Naive B cell (primary cell): ENCODE measurements around the gene KIAA0753. TPM values are rescaled to one million over a fixed set of nuclear protein-coding genes. Genes with fewer than 3 reads are reported as not detected.

ENCODE experiments used
- ATAC-seq, 2 donors: fragments of 150-1000 bp; cut with Tn5 transposase; 2 replicates each; pipeline ENCODE4 v1.10.0; 2021; ENCODE audit warnings: low read depth in 2 of 2, mild to moderate bottlenecking in 2 of 2, moderate library complexity in 2 of 2
- DNase-seq: peaks from one replicate; pipeline ENCODE4 v3.0.0; 2022
- H3K27ac Mint-ChIP-seq, 6 donors: one replicate each; pipeline ENCODE4 v1.8.0; 2020 to 2022; ENCODE audit warnings: mild to moderate bottlenecking in 6 of 6, mixed read lengths in 6 of 6, moderate library complexity in 5 of 6, inconsistent platforms in 2 of 6
- H3K27me3 Mint-ChIP-seq, 3 donors: one replicate each; pipeline ENCODE4 v1.8.0; 2021 to 2022; ENCODE audit warnings: mixed read lengths in 3 of 3, mild to moderate bottlenecking in 1 of 3
- H3K36me3 Mint-ChIP-seq, 2 donors: one replicate each; pipeline ENCODE4 v1.8.0; 2020 to 2022; ENCODE audit warnings: mixed read lengths in 2 of 2, inconsistent platforms in 1 of 2, mild to moderate bottlenecking in 1 of 2
- H3K4me1 Mint-ChIP-seq, 3 donors: one replicate each; pipeline ENCODE4 v1.8.0; 2020 to 2022; ENCODE audit warnings: mixed read lengths in 3 of 3, inconsistent platforms in 1 of 3, mild to moderate bottlenecking in 1 of 3, moderate library complexity in 1 of 3
- H3K4me3 Mint-ChIP-seq, 8 donors: one replicate each; pipeline ENCODE4 v1.8.0; 2020 to 2022; ENCODE audit warnings: mild to moderate bottlenecking in 8 of 8, mixed read lengths in 8 of 8, moderate library complexity in 8 of 8, inconsistent platforms in 2 of 8
- H3K9me3 Mint-ChIP-seq, 7 donors: one replicate each; pipeline ENCODE4 v1.8.0; 2020 to 2022; ENCODE audit warnings: mixed read lengths in 7 of 7, mild to moderate bottlenecking in 5 of 7, inconsistent platforms in 2 of 7, moderate library complexity in 1 of 7
- polyA plus RNA-seq, 6 donors: library from polyadenylated mRNA; unstranded; fragments of 300-500 nt; fragmentation: Illumina TruSeq; gene quantifications; one replicate each; pipeline ENCODE4 v1.2.3, GENCODE V29; 2021; ENCODE audit warnings: low read depth in 6 of 6

KIAA0753 gene
- polyA plus RNA-seq, 6 donors from 2014 or later, result 2.8 to 5.9 (median 3.2) TPM

GRCh38 chr17:6548578-6549330 lies 91.8 kb downstream of the KIAA0753 start:
- no peaks in the 10 kb centered on the region for H3K36me3 Mint-ChIP-seq
- no peak for DNase-seq
- peak overlapping the region in 3 of 6 donors; percentile 13 to 95 (median 67) for H3K27ac Mint-ChIP-seq
- peaks cover 0 to 23% (median 10%) of the 10 kb centered on the region in 3 donors for H3K27me3 Mint-ChIP-seq
- H3K9me3 Mint-ChIP-seq, result no peaks in the 10 kb centered on the region
- ATAC-seq, result no peak
- peak overlapping the region in 1 of 8 donors; percentile 27 for H3K4me3 Mint-ChIP-seq
- H3K4me1 Mint-ChIP-seq, result peaks cover 12 to 20% (median 13%) of the 10 kb centered on the region in 3 donors

- peak overlapping the region in 2 of 6 donors; percentile 13 to 64 for H3K27ac Mint-ChIP-seq
- DNase-seq (no peak), ATAC-seq (no peak)
- H3K9me3 Mint-ChIP-seq, result no peaks in the 10 kb centered on the region
- no peaks in the 10 kb centered on the region for H3K36me3 Mint-ChIP-seq
- H3K4me1 Mint-ChIP-seq, result peaks cover 12 to 20% (median 13%) of the 10 kb centered on the region in 3 donors
- H3K27me3 Mint-ChIP-seq, result peaks cover 0 to 16% (median 6%) of the 10 kb centered on the region in 3 donors
- H3K4me3 Mint-ChIP-seq, result no peak overlapping the region
These were observed 92.5 kb downstream of the KIAA0753 start for GRCh38 chr17:6548034-6548433.

GRCh38 chr17:6547336-6547735 lies 93.2 kb downstream of the KIAA0753 start:
- no peak for ATAC-seq
- no peak overlapping the region for H3K4me3 Mint-ChIP-seq
- H3K36me3 Mint-ChIP-seq, result no peaks in the 10 kb centered on the region
- peaks cover 12 to 20% (median 13%) of the 10 kb centered on the region in 3 donors for H3K4me1 Mint-ChIP-seq
- H3K9me3 Mint-ChIP-seq, result no peaks in the 10 kb centered on the region
- peaks cover 0 to 11% (median 2%) of the 10 kb centered on the region in 3 donors for H3K27me3 Mint-ChIP-seq
- no peak for DNase-seq
- no peak overlapping the region for H3K27ac Mint-ChIP-seq

- peaks cover 0 to under 1% (median 0%) of the 10 kb centered on the region in 7 donors for H3K9me3 Mint-ChIP-seq
- H3K36me3 Mint-ChIP-seq, result no peaks in the 10 kb centered on the region
- no peak for DNase-seq
- no peak for ATAC-seq
- H3K4me1 Mint-ChIP-seq, result peaks cover 12 to 20% (median 13%) of the 10 kb centered on the region in 3 donors
- no peak overlapping the region for H3K4me3 Mint-ChIP-seq
- H3K27ac Mint-ChIP-seq, result no peak overlapping the region
- peaks cover 0 to 12% (median 4%) of the 10 kb centered on the region in 3 donors for H3K27me3 Mint-ChIP-seq
These were observed 94.3 kb downstream of the KIAA0753 start for GRCh38 chr17:6546069-6546718.

- H3K9me3 Mint-ChIP-seq, result peaks cover 0 to 2% (median 0%) of the 10 kb centered on the region in 7 donors
- H3K27ac Mint-ChIP-seq, result no peak overlapping the region
- no peaks in the 10 kb centered on the region for H3K36me3 Mint-ChIP-seq
- peaks cover 0 to 12% (median 7%) of the 10 kb centered on the region in 3 donors for H3K27me3 Mint-ChIP-seq
- no peak for DNase-seq
- no peak for ATAC-seq
- no peak overlapping the region for H3K4me3 Mint-ChIP-seq
- H3K4me1 Mint-ChIP-seq, result peaks cover 12 to 20% (median 13%) of the 10 kb centered on the region in 3 donors
These were observed 95.2 kb downstream of the KIAA0753 start for GRCh38 chr17:6545291-6545690.

GRCh38 chr17:6544011-6544370 lies 96.5 kb downstream of the KIAA0753 start:
- H3K36me3 Mint-ChIP-seq, result peaks cover 2 to 5% of the 10 kb centered on the region in 2 donors
- peaks cover 0 to 20% (median 16%) of the 10 kb centered on the region in 3 donors for H3K27me3 Mint-ChIP-seq
- ATAC-seq (no peak), DNase-seq (no peak)
- no peak overlapping the region for H3K4me3 Mint-ChIP-seq
- no peak overlapping the region for H3K27ac Mint-ChIP-seq
- peaks cover 10 to 16% (median 10%) of the 10 kb centered on the region in 3 donors for H3K4me1 Mint-ChIP-seq
- H3K9me3 Mint-ChIP-seq, result peaks cover 0 to 10% (median 4%) of the 10 kb centered on the region in 7 donors

GRCh38 chr17:6543079-6544010 lies 97.2 kb downstream of the KIAA0753 start:
- no peak overlapping the region for H3K27ac Mint-ChIP-seq
- ATAC-seq (no peak), DNase-seq (no peak)
- H3K4me1 Mint-ChIP-seq, result peaks cover 3 to 9% (median 4%) of the 10 kb centered on the region in 3 donors
- H3K27me3 Mint-ChIP-seq, result peaks cover 0 to 23% (median 20%) of the 10 kb centered on the region in 3 donors
- peaks cover 5 to 8% of the 10 kb centered on the region in 2 donors for H3K36me3 Mint-ChIP-seq
- H3K4me3 Mint-ChIP-seq, result no peak overlapping the region
- peaks cover 0 to 16% (median 6%) of the 10 kb centered on the region in 7 donors for H3K9me3 Mint-ChIP-seq

GRCh38 chr17:6542577-6542976 lies 97.9 kb downstream of the KIAA0753 start:
- Mint-ChIP-seq H3K36me3 (peaks cover 5 to 8% of the 10 kb centered on the region in 2 donors), H3K4me3 (no peak overlapping the region), H3K27me3 (peaks cover 0 to 25% (median 20%) of the 10 kb centered on the region in 3 donors), H3K4me1 (peaks cover 0 to 5% (median 0%) of the 10 kb centered on the region in 3 donors), H3K27ac (no peak overlapping the region), H3K9me3 (peaks cover 0 to 18% (median 6%) of the 10 kb centered on the region in 7 donors)
- no peak for DNase-seq
- ATAC-seq, result no peak

- H3K4me1 Mint-ChIP-seq, result peaks cover 0 to 5% (median 0%) of the 10 kb centered on the region in 3 donors
- peaks cover 5 to 8% of the 10 kb centered on the region in 2 donors for H3K36me3 Mint-ChIP-seq
- peaks cover 0 to 25% (median 20%) of the 10 kb centered on the region in 3 donors for H3K27me3 Mint-ChIP-seq
- DNase-seq, result no peak
- peaks cover 0 to 18% (median 6%) of the 10 kb centered on the region in 7 donors for H3K9me3 Mint-ChIP-seq
- H3K4me3 Mint-ChIP-seq, result no peak overlapping the region
- ATAC-seq, result no peak
- H3K27ac Mint-ChIP-seq, result no peak overlapping the region
These were observed 98.6 kb downstream of the KIAA0753 start for GRCh38 chr17:6541886-6542285.

- Mint-ChIP-seq H3K4me1 (peaks cover 0 to 5% (median 0%) of the 10 kb centered on the region in 3 donors), H3K27ac (peak overlapping the region in 1 of 6 donors; percentile 6), H3K4me3 (no peak overlapping the region), H3K36me3 (peaks cover 5 to 8% of the 10 kb centered on the region in 2 donors), H3K9me3 (peaks cover 0 to 18% (median 6%) of the 10 kb centered on the region in 7 donors), H3K27me3 (peaks cover 0 to 29% (median 23%) of the 10 kb centered on the region in 3 donors)
- DNase-seq, result no peak
- no peak for ATAC-seq
These were observed 100.6 kb downstream of the KIAA0753 start for GRCh38 chr17:6539871-6540270.

GRCh38 chr17:6536566-6537065 lies 103.9 kb downstream of the KIAA0753 start:
- peaks cover 0 to 34% (median 25%) of the 10 kb centered on the region in 3 donors for H3K27me3 Mint-ChIP-seq
- peak overlapping the region in 1 of 6 donors; percentile 48 for H3K27ac Mint-ChIP-seq
- DNase-seq (no peak), ATAC-seq (no peak)
- peaks cover 0 to 18% (median 6%) of the 10 kb centered on the region in 7 donors for H3K9me3 Mint-ChIP-seq
- no peak overlapping the region for H3K4me3 Mint-ChIP-seq
- H3K4me1 Mint-ChIP-seq, result no peaks in the 10 kb centered on the region
- H3K36me3 Mint-ChIP-seq, result peaks cover 5 to 8% of the 10 kb centered on the region in 2 donors

- H3K27ac Mint-ChIP-seq, result no peak overlapping the region
- H3K4me1 Mint-ChIP-seq, result no peaks in the 10 kb centered on the region
- ATAC-seq (no peak), DNase-seq (no peak)
- no peak overlapping the region for H3K4me3 Mint-ChIP-seq
- H3K36me3 Mint-ChIP-seq, result peaks cover 5 to 8% of the 10 kb centered on the region in 2 donors
- peaks cover 0 to 18% (median 6%) of the 10 kb centered on the region in 7 donors for H3K9me3 Mint-ChIP-seq
- H3K27me3 Mint-ChIP-seq, result peaks cover 0 to 28% (median 25%) of the 10 kb centered on the region in 3 donors
These were observed 104.5 kb downstream of the KIAA0753 start for GRCh38 chr17:6536053-6536452.
